K562 (cell line): Measurements from ENCODE around the gene RAB5A. TPM values are rescaled to one million over a fixed set of nuclear protein-coding genes. Genes with fewer than 3 reads are reported as not detected.

Experiments
- CHD7 ChIP-seq: fragments of 200-600 bp; sonication (generic); IDR thresholded peaks from one replicate; pipeline ENCODE4 v1.6.1; 2012; ENCODE audit warnings: mild to moderate bottlenecking, low read depth, low read length, inconsistent platforms
- COPS2 ChIP-seq: fragments of 450-650 bp; conservative IDR thresholded peaks from 2 replicates; pipeline ENCODE4 v1.6.1; 2016; ENCODE audit warnings: mild to moderate bottlenecking, moderate library complexity
- EHMT2 ChIP-seq: fragments of 450-650 bp; IDR thresholded peaks from 2 replicates; pipeline ENCODE4 v1.6.1; 2018; ENCODE audit warnings: antibody characterized with exemption
- GATAD2A ChIP-seq: fragments of 450-650 bp; IDR thresholded peaks from 2 replicates; pipeline ENCODE4 v1.6.1; 2017
- HMG20B ChIP-seq: fragments of 250-450 bp; sonication (Bioruptor Pico); IDR thresholded peaks from 2 replicates; pipeline ENCODE4 v1.5.0; 2021; ENCODE audit warnings: mild to moderate bottlenecking
- ID3 ChIP-seq, 2 experiments: fragments of 250-450 bp in 1 of 2; fragments of 450-650 bp in 1 of 2; sonication (Bioruptor Pico) in 1 of 2; IDR thresholded peaks; 2 replicates each; pipeline versions ENCODE4 v1.6.1 to v1.8.0; 2016 to 2021; ENCODE audit warnings: mild to moderate bottlenecking in 2 of 2, moderate library complexity in 2 of 2, missing compliant biosample characterization in 1 of 2, missing genetic modification characterization in 1 of 2
- JUN ChIP-seq, 2 experiments: sonication (generic) in 1 of 2; formaldehyde crosslinking in 1 of 2; IDR thresholded peaks; 2 replicates each; pipeline versions ENCODE4 v1.6.1 to v1.8.0; 2012 to 2022; ENCODE audit warnings: borderline replicate concordance in 2 of 2, mild to moderate bottlenecking in 2 of 2, improper control_type of control experiment in 1 of 2, low read depth in 1 of 2, low read length in 1 of 2, missing genetic modification reagents in 1 of 2
- LEF1 ChIP-seq: fragments of 450-650 bp; IDR thresholded peaks from 2 replicates; pipeline ENCODE4 v1.6.1; 2016; ENCODE audit warnings: mild to moderate bottlenecking
- PTTG1 ChIP-seq: fragments of 450-650 bp; IDR thresholded peaks from 2 replicates; pipeline ENCODE4 v1.6.1; 2016; ENCODE audit warnings: low read depth, mild to moderate bottlenecking, missing genetic modification characterization, missing compliant biosample characterization
- SMARCC2 ChIP-seq: fragments of 450-650 bp; IDR thresholded peaks from 2 replicates; pipeline ENCODE4 v1.6.1; 2017; ENCODE audit warnings: antibody characterized with exemption, moderate library complexity, mild to moderate bottlenecking, low read depth
- ZEB2 ChIP-seq: fragments of 450-650 bp; IDR thresholded peaks from 2 replicates; pipeline ENCODE4 v1.6.1; 2016
- polyA plus RNA-seq, 8 experiments: library from polyadenylated mRNA; depleted of rRNA in 4 of 8; stranded (reverse) in 5 of 8; unstranded in 3 of 8; fragments of >200 nt; fragmentation: Nextera tagmentation in 2 of 8; fragmentation: Illumina TruSeq in 1 of 8; extraction: Ambion mirVana in 2 of 8; extraction: Trizol in 1 of 8; gene quantifications; 2 replicates each; pipeline versions ENCODE4 v1.2.1 to v1.2.3, GENCODE V29; 2011 to 2014; ENCODE audit warnings: inconsistent platforms in 1 of 8, missing spikeins in 1 of 8
- total RNA-seq, 7 experiments: library from RNA; depleted of rRNA in 6 of 7; stranded (reverse); fragments of >200 nt in 6 of 7; fragmentation: Illumina TruSeq in 2 of 7; extraction: Trizol in 2 of 7; gene quantifications; 2 replicates each; pipeline versions ENCODE4 v1.2.1 to v1.2.3, GENCODE V29; 2011 to 2021; ENCODE audit warnings: low replicate concordance in 1 of 7
- TF ChIP-seq, protein P1 (sequence below): IDR thresholded peaks from 2 replicates; pipeline ENCODE4 v1.6.1; 2012; ENCODE audit warnings: low read depth, low read length, improper control_type of control experiment, borderline replicate concordance

Gene RAB5A
- total and polyA plus RNA-seq, 9 of the 15 experiments (the other 6 are each of a cell fraction or from before 2014, with no cell fraction given) = 28.3 to 64.2 (median 49.0) TPM

GRCh38 chr3:19937459-19938294 is 9.2 kb upstream of the RAB5A start (continued):
- TF ChIP-seq CHD7 (no peak), ID3 (CRISPR knock-in tag; IDR thresholded peaks at IDR 0.05) (no peak), ID3 (tag; IDR thresholded peaks at IDR 0.05) (peak; percentile 47; the same call in 1 of the 2 replicates), PTTG1 (tag) (no peak), SMARCC2 (peak; percentile 81), HMG20B (CRISPR knock-in tag) (no peak), LEF1 (peak; percentile 79; the same call in 1 of the 2 replicates), GATAD2A (0 out of 2 replicates have a peak, but pooled peaks have one; percentile 41), COPS2 (no peak), JUN (IDR thresholded peaks at IDR 0.05; ENCODE audit: borderline replicate concordance, low read depth, low read length) (peak; percentile 75; the same call in 1 of the 2 replicates), JUN (CRISPR knock-in tag; IDR thresholded peaks at IDR 0.05; ENCODE audit: borderline replicate concordance) (no peak; the same call in 1 of the 2 replicates), ZEB2 (peak; percentile 90), EHMT2 (peak; percentile 87)
- TF ChIP-seq, protein P1, sequence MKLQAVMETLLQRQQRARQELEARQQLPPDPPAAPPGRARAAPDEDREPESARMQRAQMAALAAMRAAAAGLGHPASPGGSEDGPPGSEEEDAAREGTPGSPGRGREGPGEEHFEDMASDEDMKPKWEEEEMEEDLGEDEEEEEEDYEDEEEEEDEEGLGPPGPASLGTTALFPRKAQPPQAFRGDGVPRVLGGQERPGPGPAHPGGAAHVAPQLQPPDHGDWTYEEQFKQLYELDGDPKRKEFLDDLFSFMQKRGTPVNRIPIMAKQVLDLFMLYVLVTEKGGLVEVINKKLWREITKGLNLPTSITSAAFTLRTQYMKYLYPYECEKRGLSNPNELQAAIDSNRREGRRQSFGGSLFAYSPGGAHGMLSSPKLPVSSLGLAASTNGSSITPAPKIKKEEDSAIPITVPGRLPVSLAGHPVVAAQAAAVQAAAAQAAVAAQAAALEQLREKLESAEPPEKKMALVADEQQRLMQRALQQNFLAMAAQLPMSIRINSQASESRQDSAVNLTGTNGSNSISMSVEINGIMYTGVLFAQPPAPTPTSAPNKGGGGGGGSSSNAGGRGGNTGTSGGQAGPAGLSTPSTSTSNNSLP = no peak
